GM19372 (cell line): ENCODE measurements around the gene AGPAT3.

ENCODE experiments used
- ATAC-seq: cut with Tn5 transposase; IDR thresholded peaks from one replicate; pipeline ENCODE4 v1.9.1; 2021; ENCODE audit warnings: mild to moderate bottlenecking, low read depth, moderate library complexity; ENCODE audit not compliant: unreplicated experiment

Gene AGPAT3

DNA sequence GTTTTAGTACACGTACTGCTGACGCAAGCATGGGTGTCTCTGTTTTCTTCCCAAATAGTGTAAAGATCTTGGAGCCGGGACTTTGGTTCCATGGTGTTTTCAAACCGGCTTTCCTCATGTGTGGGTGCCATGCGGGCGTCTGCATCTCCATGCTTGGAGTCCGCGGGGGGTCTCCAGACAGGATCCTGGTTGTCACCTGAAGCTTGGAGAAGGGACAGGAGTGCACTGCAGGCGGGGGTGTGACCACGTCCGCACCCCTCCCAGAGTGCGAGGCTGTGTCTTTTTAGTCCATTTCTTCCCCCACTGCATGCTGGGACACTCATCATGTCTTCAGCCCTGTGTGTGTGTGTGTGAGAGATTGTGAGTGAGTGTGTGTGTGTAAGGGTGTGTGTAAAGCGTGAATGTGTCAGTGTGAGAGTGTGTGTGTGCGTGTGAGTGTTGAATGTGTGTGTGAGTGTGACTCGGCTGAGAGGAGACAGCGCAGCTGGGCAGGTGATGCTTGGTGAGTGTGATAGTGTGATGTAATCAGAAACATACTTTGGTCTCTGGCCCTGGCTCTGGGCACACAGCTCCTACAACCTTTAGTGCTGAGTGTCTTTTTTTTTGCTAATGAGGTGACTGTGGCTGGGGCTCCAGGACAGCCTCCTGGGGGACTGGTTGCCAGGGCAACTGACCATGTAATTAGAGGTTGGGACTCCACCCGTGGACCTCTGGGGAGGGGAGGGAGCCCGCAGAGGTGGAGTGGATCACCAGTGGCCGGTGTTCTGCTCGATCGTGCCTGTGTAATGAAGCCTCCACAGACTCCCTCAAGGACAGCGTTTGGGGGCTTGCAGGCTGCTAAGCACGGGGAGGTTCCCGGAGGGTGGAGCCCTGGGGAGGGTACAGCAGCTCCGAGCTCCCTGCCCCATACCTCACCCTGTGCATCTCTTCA, 55.1 kb downstream of the AGPAT3 start:
- no peak for ATAC-seq

DNA sequence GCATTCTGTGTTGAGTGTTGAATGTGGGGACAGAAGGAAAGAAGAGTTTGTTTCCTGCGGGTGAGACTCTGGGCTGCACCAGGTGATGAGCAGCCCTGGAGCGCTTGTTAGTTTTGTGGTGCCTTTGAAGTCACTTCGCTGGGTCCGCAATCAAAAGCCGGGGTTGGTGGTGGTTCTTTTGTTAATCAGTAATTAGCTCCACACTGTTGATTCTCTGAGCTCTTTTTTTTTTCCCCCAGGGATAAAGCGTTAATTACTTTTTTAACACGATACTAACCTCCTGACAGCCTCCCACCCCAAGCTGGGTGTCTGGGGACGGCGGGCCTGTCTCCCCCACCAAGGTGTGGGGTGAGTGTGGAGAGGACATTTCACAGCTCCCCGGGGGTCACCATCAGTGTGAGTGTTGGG, 56.6 kb downstream of the AGPAT3 start:
- ATAC-seq = no peak

DNA sequence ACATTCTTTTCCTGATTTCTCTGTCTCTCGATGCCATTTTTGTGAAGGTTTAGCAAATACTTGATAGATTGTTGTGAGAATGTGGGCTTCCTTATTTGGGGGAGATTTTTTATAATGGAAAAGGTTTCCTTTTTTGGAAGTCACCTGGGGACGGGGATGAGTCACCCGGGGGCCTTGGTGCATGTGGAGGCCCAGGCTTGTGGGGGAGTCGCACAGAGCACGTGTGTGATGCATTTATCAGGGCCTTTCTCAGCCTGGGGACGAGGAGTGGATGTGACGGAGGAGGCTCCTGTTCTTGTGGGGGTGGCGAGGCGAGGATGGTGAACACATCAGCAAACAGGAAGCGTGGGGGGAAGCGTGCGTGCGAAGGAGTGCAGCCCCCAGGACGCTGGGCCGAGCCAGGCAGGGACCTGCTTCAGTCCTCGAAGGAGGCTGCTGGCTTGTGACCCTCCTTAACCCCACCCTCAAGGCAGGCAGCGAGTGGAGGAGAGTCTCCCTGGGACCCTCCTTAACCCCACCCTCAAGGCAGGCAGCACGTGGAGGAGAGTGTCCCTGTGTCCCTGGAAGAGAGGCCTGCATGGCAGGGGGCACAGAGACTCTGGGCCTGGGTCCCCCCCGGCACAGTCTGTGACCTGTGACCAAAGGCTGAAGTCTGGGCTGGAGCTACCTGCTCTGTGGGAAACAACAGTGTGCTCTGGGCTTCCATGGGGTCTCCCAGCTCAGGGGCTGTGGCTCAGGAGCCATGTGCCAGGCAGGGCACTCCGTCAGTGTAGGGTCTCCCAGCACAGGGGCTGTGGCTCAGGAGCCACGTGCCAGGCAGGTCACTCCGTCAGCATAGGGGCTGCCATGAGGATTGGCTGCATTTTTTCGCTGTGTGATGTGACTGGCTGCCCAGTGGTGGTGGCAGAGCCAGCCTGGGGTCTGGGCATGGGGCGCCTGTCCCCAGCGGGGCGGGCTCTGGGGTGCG, 57.2 kb downstream of the AGPAT3 start:
- no peak for ATAC-seq

DNA sequence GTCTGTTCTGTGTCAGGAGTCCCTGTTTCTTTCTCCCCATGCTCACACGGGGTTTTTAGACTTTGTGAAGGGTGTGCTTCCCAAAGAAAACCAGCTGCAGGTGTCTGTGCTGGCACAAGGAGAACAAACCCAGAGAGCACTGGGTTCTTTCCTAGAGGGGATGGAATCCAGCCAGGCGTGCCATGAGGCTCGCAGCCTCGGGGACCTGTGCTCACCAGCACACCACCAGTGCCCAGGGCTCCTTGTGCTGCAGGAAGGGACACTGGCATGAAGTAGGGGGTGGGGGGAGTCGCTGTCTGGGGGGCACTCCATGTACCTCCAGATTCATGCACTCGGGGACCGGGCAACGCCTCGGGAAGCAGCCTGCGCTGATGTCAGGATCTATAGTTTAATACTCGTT, 57.9 kb downstream of the AGPAT3 start:
- no peak for ATAC-seq

DNA sequence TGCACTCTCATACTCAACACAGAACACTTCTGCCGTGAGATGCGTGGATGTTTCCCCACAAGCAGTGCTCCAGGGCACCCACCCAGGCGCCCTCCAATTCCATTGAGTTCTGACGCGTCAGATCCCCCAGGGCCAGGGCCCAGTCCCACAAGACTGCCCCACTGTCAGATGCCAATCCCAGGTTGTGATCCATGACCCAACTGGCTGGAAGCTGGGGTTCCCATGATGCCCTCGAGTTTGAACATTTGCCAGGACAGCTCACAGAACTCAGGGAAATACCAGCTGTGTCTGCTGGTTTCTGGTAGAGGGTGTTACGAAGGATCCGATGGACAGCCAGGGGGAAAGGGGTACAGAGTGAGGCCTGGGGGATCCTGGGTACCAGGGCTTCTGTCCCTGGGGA, 58.4 kb downstream of the AGPAT3 start:
- ATAC-seq = no peak

DNA sequence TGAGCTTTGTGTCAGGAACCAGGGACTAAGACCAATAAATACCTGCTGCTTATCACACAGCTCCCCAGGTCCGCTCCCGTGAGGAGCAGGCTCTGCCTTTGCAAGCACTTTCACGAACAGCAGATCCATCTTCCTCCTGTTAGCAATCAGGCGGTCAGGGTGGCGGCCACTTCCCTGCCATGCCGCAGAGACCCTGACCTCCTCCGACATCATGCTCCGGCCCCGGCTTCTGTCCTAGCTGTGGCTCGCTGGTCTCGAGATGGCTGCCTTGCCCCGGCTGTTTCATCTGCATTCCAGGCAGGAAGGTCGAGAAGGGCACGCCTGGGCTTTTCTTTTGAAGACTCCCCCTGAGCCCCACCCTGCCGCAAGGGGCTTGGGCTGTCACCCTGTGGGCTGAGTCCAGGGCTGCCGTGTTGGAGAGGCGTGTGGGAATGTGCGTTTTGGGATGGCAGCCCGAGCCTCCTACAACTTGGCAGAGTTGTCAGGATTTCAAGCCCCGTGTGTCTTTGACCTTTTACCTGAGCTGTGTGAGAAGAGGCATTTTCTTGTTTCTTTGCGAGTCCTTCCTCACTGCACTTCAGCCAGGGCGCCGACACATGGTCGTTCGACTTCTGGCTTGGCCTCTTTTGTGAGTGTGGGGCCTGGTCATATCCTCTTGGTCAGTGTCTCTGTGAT, 59.5 kb downstream of the AGPAT3 start:
- ATAC-seq = no peak

DNA sequence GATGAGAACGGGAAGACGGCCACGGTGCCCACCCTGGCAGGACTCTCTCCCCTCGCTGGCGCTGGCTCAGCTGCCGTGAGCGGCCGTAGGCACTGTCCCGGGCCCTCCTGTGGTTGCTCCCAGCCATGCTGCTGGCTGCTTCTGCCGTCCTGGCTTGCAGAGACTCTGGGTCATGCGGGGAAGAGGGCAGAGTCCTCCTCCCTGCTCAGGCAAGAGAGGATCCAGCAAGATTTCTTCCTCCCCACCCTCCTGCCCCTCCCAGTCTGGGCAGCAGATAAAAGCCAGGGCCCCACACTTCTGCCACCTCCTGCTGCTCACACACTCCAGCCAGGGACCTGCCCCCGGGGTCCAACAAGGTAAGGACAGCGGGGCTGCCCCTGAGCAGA, 60.1 kb downstream of the AGPAT3 start:
- no peak for ATAC-seq

DNA sequence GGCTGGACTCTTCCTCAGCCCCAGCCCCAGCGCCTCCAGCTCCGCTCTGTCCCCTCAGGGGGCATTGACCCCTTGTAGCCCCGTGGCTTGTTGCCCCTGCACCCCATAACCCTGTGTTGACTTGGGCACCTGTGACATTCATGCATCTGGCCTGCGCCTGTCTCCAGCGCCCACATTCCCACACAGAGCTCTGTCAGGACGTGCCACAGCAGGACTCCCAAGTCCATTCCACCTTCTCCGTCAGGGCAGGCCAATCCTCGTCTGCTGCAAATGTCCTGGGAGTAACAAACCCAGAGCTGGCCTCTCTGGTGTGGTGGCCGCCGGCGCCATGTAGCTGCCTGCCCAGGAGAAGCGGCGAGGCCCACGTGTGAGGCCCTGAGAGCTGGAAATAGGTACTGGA, 60.6 kb downstream of the AGPAT3 start:
- ATAC-seq = no peak

DNA sequence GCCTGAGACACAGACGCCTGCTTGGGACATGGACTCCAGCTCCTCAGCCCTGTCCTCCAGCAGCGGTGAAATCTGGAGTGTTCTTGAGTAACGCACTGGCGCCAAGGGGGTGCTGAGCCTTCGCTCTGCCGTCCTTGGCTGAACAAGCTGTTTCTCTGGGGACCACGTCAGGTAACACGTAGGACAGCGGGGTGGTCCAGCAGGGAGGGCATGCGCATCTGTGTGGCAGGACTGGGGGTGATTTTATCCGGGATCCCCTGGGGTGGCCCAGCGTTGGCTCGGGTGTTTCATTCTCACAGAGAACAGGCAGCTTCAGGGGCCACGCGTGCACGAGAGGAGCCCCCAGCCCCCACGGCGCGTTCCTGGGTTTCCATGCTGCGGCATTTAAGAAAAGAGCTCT, 61.2 kb downstream of the AGPAT3 start:
- ATAC-seq = no peak

DNA sequence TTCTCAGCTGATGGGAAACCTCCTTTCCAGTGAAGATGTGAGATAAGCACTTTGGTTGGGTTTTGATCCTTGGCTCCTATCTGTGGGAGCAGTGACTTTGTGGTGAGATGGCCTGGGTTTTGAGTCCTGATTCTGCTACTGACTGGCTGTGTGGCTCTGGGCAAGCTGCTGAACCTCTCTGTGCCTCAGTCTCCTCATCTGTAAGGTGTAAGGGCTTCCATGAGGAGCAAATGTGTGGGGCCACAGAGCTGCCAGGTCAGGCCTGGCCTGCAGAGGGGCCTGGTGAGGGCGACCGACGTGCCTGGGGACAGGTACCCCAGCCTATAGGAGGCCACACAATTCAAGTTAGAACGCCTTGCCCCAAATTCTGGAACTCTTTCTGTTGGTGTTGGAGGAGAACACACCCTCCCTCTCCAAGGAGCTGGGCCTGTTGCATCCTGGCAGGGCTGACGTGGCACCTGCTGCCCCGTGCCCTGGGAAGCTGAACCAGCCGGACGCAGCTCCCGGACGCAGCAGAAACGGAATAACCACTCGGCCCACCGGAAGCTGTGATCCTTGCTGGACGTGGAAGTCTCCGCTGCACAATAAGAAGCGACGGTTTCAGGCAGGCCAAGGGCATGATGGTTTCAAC, 62.7 kb downstream of the AGPAT3 start:
- no peak for ATAC-seq

DNA sequence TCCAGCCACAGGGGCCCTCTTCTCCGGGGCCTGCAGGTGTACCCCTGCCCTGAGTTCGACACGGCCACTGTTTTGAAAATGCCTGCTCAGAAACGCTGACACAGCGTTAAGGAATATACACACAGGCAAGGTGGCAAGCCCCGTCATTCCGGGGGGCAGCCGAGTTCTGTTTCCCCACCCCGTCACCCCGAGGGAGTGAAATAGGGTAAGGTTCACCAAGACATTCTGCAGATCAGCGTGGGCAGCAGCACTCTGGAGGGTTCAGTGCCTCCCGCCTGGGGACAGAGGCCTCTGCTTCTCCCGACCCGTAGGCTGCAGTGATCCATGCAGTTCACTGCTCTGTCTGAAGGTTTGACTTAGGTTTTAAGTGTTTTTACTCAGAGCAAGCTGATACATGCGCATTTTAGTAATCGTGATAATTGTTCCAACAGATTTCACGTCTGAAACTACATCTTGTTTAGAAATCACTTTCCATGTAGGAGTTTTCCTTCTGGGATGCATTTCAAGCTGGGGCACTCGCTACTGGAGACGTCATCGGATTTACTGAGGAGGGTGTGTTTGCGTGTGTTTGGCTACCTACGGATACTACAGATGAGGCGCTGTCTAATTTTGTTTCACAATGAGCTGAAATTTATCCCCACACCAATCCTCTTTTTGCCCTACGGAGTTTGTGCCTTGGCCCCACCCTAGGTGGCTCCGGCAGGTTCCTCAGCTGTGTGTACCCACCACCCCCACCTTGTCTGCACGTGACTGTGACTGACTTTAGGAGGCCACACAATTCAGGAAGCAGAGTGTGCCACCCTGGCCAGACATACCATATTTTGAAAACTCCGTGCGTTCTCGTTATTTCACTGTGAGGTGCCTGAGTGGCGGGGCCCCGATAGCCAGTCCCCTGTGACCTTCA, 63.5 kb downstream of the AGPAT3 start:
- no peak for ATAC-seq

DNA sequence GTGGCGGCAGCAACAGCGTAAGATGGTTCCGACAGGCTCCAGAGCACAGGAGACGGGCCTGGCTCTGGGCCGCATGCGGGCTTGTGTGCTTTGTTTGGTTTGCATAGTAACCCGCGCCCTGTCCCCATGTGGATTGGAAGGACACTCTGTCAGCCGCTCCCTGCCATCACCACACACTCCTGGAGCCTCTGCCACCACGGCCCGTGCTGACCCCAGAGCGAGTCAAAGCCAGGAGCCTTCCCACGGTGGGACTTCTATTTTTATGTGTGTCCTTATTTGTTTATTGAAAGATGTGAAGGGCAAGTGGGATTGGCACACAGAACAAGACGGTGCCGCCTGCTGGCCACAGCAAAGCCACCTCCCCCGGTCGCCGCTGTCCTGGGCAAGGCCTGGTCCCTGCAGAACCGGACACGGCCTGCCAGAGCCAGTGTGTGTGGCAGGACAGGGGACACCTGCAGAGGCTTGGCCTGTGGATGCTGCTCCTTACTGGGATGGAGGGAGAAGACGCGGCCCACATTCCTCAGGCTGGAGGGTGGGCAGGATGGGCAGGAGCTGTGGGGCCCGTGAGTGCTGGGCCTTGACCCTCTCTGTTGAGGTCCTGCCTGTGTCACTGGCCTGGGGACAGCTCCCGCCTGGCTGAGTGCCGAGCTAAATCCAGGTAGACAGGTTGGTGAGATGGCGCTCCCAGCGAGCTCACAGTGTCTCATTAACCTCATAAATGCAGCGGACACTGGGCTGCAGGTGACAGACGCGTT, 64.4 kb downstream of the AGPAT3 start:
- ATAC-seq = no peak

DNA sequence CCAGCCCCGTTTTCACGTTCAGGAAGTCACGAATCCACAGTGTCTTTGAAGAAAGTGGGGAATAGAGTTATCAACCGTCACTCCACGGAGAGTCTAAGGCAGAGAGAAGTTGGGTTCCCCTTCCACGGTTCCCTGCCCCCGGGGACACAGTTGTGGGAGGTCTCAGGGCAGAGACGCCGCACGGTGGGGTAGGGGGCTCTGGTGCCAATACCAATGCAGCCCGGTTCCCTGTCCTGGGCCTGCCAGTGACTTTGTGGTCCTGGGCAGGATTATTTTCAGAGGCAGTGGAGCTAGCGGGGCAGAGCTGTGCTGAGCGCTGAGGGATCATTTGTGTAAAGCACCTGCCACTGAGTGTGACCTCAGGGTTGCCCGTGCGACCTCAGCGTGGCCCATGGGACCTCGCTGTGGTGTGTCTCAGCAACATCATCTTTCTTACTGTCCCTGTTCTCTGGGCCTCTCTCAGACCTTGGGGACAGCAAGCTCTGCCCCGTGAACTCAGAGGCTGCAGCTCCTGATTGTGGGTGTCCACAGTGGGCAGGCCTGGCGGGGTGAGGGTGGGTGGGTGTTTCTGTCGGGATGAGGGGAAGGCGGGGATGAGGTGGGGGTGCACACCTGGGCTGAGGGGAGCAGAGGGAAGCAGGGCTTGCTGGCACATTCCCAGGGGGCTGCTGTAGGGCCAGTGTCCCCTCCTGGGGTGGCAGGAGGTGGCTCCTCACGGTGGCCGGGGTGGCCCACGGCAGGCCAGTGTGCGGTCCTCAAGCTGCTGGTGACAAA, 65.2 kb downstream of the AGPAT3 start:
- no peak for ATAC-seq

DNA sequence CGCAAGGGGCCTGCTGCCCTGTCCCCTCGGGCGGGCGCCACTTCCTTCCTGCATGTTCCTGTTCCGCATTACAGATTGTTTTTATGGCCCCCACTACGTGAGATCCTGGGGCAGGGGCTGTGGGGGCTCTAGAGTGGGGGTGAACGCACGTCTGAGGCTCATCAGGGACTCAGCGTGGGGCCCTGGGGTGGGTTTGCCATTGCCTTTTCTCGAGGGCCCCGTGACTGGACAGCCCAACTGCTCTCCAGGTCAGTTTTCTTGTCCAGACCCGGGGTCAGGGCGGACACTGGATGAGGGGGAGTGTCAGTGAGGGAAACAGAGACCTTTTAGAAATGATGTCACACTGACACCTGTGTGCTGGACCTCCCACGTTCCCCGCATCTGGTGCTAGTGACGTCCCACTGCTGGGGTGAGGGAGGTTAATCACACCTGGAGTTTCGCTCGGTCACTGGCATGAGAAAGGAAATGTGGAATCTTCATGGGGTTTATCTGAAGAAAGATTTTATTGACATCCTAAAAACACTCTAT, 65.9 kb downstream of the AGPAT3 start:
- ATAC-seq = no peak

DNA sequence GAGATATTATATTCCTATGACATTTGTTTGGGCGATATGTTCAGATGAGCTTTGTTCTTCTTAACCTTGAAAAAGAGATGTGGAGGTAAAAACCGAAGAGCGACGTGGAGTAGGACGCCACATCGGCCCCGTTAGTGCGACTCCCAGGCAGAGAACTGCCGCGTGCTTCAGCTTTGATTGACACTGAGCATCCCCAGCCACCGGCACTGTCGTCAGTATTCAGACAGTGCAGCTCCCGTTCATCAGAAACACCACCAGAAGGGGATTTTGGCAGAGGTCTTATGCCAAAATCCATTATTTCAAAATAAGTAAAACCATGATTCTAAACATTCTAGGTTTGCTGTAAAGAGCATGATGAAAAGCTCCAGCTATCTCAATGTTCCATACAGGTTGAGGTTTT, 66.5 kb downstream of the AGPAT3 start:
- ATAC-seq = no peak

DNA sequence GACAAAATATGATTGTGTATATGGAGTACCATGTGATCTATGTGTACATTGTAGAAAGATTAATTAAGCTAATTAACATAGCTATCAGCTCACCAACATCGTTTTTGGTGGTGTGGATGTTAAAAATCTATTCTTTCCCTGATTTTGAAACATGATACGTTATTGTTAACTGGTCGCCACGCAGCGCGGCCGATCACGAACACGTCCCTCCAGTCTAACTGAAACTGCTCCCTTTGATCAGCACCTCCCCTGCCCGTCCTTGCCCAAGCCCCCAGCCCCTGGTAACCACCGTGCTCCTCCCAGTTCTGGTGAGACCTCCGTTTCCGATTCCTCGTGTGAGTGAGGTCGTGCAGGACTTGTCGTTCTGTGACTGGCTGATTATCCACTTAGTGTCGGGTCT, 67.0 kb downstream of the AGPAT3 start:
- ATAC-seq = no peak

DNA sequence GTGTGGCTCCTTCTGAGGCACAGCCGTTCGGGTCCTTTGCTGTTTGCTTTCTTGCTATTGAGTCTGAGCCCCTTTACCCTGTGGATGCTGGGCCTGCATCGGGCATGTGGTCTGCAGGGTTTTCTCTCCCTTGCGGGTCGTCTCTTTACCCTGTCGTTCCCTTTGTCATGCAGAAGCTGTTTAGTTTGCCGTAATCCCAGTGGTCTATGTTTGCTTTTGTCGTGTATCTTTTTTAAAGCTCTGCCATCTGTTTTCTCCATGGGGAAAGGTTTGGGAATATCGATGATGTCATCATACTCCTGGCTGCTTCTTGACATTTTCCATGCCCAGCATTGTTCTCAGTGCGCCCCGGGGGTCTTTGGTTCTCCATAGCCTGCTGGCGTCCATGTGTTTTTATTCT, 68.2 kb downstream of the AGPAT3 start:
- no peak for ATAC-seq

DNA sequence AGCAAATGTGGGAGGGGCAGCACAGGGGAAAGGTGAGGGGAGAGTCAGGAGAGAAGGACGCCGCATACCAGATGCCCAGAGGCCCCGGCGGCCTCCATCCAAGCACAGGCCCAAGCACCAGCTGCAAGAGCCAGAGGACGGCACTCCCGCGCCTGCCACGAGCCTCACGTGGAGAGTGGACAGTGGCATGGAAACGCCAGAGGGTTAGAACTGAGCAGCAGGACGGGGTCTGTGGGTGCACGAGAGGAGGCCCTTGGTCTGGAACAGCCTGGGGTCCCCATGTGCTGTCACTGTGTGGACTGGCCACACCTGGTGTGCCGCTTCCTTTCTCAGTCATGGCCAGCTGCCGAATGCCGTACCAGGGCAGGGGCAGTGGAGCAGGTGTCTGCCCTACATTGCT, 68.7 kb downstream of the AGPAT3 start:
- ATAC-seq = no peak
